Left lobe of liver (tissue), 2 donors: Measurements from ENCODE around the gene EIF4ENIF1. TPM values are rescaled to one million over a fixed set of nuclear protein-coding genes. Genes with fewer than 3 reads are reported as not detected.
"Not testable (repeated sequence)": the region's sequence is repeated elsewhere in the genome, so short reads cannot be mapped to it uniquely, and the experiment has no call there.

ENCODE experiments used
- ATAC-seq: fragments of 200-7000 bp; cut with Tn5 transposase; one replicate; pipeline ENCODE4 v1.9.1; 2020; ENCODE audit warnings: mild to moderate bottlenecking, moderate library complexity
- DNase-seq: peaks from one replicate; pipeline ENCODE4 v3.0.0-alpha.2; 2020; ENCODE audit warnings: low spot score
- total RNA-seq: library from RNA; stranded (reverse); gene quantifications from one replicate; pipeline ENCODE4 v1.2.1, GENCODE V29; 2021
- donor health status: DM: no; HTN: no; CAD: no; lungs with moderate emphysema.
- donor health status: DM: no; HTN: yes; CAD: no.

Gene EIF4ENIF1
- total RNA-seq, 1 donor from 2014 or later, result 8.9 TPM

GRCh38 chr22:31446208-31446607 lies 43.4 kb downstream of the EIF4ENIF1 start:
- ATAC-seq, result no peak
- no peak for DNase-seq

- ATAC-seq, result no peak
Observed at GRCh38 chr22:31445642-31446041, 44.0 kb downstream of the EIF4ENIF1 start.

GRCh38 chr22:31443516-31443915 lies 46.1 kb downstream of the EIF4ENIF1 start:
- DNase-seq, result no peak
- ATAC-seq, result no peak

More at GRCh38 chr22:31445642-31446041, 44.0 kb downstream of the EIF4ENIF1 start:
- no peak for DNase-seq

- DNase-seq (no peak), ATAC-seq (no peak)
Observed at GRCh38 chr22:31442768-31443489, 46.7 kb downstream of the EIF4ENIF1 start.

GRCh38 chr22:31441652-31442051 lies 48.0 kb downstream of the EIF4ENIF1 start:
- no peak for ATAC-seq

GRCh38 chr22:31440681-31441080 lies 49.0 kb downstream of the EIF4ENIF1 start:
- DNase-seq, result no peak
- ATAC-seq, result no peak

More at GRCh38 chr22:31441652-31442051, 48.0 kb downstream of the EIF4ENIF1 start:
- DNase-seq, result no peak

GRCh38 chr22:31439808-31440207 lies 49.8 kb downstream of the EIF4ENIF1 start:
- peak; percentile 11 for ATAC-seq
- DNase-seq, result no peak

- no peak for DNase-seq
- peak; percentile 81 for ATAC-seq
Observed at GRCh38 chr22:31436132-31436531, 53.5 kb downstream of the EIF4ENIF1 start.

- ATAC-seq (peak; percentile 68), DNase-seq (peak; percentile 69)
Observed at GRCh38 chr22:31431950-31432349, 57.7 kb downstream of the EIF4ENIF1 start.

GRCh38 chr22:31425331-31426050 lies 64.2 kb downstream of the EIF4ENIF1 start:
- DNase-seq, result no peak
- ATAC-seq, result no peak

- not testable (repeated sequence) for ATAC-seq
Observed at GRCh38 chr22:31402350-31402749, 87.3 kb downstream of the EIF4ENIF1 start.

GRCh38 chr22:31400023-31400397 lies 89.6 kb downstream of the EIF4ENIF1 start:
- peak; percentile 11 for ATAC-seq
- DNase-seq, result no peak

More at GRCh38 chr22:31402350-31402749, 87.3 kb downstream of the EIF4ENIF1 start:
- not testable (repeated sequence) for DNase-seq

GRCh38 chr22:31399211-31400022 lies 90.2 kb downstream of the EIF4ENIF1 start, which contains the start of gene DRG1:
Gene DRG1 (plus strand): TSS chr22:31399604. CDS start chr22:31399684, 80 bp downstream.
- ATAC-seq (peak; percentile 96), DNase-seq (peak; percentile 98)

- DNase-seq (no peak), ATAC-seq (no peak)
Observed at GRCh38 chr22:31398231-31398630, 91.4 kb downstream of the EIF4ENIF1 start.

GRCh38 chr22:31394326-31394725 lies 95.3 kb downstream of the EIF4ENIF1 start:
- no peak for DNase-seq
- ATAC-seq, result no peak

- ATAC-seq, result no peak
Observed at GRCh38 chr22:31393893-31394292, 95.7 kb downstream of the EIF4ENIF1 start.

More at GRCh38 chr22:31393893-31394292, 95.7 kb downstream of the EIF4ENIF1 start:
- no peak for DNase-seq

Other genes with a start within 250 kb of the EIF4ENIF1 start
- 3.2 TPM for gene PIK3IP1, start 197.4 kb downstream of the EIF4ENIF1 start, total RNA-seq
- gene PATZ1, start 143.5 kb downstream of the EIF4ENIF1 start, total RNA-seq, result 21.2 TPM
- gene DRG1, start 90.2 kb downstream of the EIF4ENIF1 start, total RNA-seq, result 18.6 TPM
- 7.6 TPM for gene SFI1, start 6.7 kb upstream of the EIF4ENIF1 start, total RNA-seq
- 16.0 TPM for gene PISD, start 172.4 kb upstream of the EIF4ENIF1 start, total RNA-seq